HG02884 (cell line): ENCODE results near the gene MRC2.
"Not testable (repeated sequence)": the region's sequence is repeated elsewhere in the genome, so short reads cannot be mapped to it uniquely, and the experiment has no call there.

Experiments
- ATAC-seq: cut with Tn5 transposase; IDR thresholded peaks from one replicate; pipeline ENCODE4 v1.9.1; 2021; ENCODE audit warnings: mild to moderate bottlenecking, moderate library complexity; ENCODE audit not compliant: unreplicated experiment

Gene MRC2

DNA sequence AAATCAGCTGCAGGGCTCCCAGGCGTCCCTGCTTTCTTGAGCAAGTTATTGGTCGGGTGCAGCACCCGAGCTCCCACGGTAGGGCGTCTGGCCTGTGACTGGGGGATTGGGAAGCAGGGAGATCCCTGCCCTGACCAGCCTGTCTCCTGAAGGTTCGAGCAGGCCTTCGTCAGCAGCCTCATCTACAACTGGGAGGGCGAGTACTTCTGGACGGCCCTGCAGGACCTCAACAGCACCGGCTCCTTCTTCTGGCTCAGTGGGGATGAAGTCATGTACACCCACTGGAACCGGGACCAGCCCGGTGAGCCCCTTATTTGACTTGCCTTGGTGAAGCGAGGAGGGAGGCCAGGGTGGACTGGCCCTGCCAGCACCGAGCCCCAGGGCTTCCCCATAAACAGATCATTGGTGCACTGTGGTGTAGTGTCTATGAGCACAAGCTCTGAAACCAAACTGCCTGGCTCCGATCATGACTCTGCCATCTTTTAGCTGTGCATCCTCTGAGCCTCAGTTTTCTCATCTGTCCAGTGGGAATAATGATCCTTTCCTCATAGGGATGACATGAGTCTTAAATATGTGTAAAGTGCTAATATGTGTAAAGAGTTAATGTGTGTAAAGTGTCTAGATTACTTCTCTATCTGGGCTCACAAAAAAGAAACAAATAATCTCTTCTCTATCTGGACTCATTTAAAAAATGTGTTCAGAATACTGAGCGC, 48.9 kb downstream of the MRC2 start:
- no peak for ATAC-seq

DNA sequence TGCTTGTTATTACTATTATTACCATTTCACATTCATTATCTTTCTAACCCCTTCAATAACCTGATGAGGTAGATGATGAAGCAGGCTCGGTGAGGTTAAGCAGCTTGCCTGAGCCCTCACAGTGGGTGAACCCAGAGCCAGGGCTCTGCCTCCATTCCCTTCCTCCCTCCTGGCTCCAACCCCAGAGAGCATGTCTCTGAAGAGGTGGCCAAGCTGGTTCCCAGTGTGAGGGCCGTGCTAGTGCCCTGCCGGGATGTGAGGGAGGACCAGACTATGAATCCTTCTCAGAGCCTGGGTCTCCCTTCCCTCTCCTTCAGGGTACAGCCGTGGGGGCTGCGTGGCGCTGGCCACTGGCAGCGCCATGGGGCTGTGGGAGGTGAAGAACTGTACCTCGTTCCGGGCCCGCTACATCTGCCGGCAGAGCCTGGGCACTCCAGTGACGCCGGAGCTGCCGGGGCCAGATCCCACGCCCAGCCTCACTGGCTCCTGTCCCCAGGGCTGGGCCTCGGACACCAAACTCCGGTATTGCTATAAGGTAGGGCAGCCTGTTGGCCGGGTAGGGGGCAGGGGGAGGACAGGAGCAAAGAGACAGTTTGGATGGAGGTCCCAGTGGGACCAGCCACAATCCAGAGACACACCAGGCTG, 49.6 kb downstream of the MRC2 start:
- no peak for ATAC-seq

DNA sequence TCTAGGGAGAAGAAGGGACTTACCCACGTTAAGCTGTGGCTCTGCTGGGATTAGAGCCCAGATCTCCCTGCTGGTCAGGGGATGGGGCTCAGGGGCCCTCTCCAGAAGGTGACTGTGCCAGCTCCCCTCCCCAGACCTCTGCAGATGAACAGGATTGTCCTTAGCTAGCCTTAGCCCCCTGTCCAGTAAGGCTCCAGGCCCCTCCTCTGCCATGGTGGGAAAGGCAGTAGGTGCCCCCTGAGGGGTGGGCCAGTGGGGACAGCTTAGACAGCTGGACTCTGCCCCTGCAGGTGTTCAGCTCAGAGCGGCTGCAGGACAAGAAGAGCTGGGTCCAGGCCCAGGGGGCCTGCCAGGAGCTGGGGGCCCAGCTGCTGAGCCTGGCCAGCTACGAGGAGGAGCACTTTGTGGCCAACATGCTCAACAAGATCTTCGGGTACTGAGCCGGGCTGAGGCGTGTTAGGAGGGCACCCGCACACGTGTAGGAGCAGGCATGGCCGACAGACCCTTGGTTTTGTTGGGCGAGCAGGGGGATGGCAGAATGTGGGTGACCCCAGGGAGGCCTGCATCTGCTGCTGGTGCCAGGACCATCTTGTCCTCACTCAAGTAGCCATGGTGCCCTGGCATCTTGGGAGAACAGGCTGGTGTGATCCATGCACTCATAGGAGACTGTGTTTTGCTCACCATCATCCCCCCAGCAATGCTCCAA, 50.9 kb downstream of the MRC2 start:
- no peak for ATAC-seq

DNA sequence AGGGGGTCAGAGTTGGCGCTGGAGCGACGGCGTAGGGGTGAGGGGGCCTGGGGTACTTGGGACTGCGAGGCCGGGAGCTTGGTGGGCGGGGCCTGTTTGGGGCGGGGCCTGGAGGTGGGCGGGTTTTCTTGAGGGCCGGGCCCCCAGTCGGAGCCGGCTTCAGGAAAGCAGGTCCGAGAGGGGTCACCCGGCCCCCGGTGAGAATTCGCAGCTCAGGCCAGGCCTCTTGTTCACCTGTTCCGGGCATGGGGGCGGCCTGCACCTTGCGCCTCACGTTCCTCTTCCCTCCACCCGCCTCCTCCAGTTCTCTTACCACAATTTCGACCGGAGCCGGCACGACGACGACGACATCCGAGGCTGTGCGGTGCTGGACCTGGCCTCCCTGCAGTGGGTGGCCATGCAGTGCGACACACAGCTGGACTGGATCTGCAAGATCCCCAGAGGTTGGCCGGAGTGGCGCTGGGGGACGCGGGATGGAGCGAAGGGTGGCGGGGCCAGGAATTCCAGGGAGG, 52.5 kb downstream of the MRC2 start:
- ATAC-seq = no peak

DNA sequence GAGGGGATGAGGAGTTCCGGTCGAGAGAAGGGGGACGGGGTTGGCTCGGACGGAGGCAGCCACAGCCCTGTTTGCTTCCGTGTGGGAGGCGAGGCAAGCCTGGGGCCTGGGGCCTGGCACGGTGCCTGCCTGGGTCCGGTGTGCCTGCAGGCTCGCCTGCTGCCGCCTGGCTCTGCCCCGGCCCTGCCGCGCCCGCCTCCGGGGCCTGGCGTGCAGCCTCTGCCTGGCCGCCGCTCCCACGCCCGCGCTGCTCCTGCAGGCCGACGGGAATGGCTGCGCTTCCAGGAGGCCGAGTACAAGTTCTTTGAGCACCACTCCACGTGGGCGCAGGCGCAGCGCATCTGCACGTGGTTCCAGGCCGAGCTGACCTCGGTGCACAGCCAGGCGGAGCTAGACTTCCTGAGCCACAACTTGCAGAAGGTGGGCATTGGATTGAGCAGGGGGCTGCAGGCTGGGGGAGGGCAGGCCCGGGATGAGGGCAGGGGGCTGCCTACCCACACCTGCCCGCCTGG, 53.1 kb downstream of the MRC2 start:
- no peak for ATAC-seq

DNA sequence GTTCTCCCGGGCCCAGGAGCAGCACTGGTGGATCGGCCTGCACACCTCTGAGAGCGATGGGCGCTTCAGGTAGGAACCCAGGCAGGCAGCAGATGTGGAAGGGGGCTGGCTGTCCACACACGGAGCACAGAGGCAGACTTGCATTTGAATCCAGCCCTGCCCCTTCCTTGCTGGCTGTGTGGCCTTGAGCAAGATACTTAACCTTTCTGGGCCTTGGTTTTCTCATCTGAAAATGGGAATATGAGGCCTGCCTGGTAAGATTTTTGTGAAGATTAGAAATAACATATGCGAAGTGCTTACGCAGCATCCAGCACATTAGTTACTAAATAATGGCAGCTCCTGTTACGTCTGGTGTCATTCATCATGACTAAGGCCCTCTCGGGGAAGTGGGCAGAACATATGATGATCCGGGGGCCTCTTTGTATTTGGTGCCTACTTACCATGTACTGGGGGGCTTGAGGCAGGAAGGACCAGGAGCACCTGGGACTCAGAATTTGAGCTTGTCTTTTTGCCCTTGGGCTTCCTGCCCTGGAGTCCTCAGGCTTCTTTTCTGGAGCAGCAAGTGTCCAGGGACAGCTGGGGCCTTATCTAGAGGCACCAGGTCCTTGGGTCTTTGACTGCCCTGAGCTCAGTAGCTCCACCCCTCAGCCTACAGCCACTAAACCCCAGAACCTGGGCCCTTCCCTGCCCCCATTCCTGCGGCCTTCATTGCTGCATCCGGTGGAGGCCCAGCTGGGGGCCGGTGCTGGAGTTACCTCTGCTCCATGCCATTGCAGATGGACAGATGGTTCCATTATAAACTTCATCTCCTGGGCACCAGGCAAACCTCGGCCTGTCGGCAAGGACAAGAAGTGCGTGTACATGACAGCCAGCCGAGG, 53.8 kb downstream of the MRC2 start:
- ATAC-seq = no peak

DNA sequence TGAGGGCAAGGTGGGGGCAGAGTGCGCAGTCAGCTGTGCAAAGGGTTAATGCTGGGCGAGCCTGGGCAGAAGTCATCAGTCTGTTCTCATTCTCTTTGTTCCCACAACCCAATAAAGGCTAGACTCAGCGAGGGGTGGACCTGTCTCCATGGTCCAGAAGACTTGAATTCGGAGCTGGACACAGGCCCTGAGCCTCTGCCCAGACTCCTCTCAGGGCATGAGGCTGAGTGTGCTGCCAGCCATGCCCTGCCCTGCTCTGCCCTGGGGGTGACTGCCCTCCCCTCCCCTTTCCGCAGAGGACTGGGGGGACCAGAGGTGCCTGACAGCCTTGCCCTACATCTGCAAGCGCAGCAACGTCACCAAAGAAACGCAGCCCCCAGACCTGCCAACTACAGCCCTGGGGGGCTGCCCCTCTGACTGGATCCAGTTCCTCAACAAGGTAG, 54.5 kb downstream of the MRC2 start:
- no peak for ATAC-seq

DNA sequence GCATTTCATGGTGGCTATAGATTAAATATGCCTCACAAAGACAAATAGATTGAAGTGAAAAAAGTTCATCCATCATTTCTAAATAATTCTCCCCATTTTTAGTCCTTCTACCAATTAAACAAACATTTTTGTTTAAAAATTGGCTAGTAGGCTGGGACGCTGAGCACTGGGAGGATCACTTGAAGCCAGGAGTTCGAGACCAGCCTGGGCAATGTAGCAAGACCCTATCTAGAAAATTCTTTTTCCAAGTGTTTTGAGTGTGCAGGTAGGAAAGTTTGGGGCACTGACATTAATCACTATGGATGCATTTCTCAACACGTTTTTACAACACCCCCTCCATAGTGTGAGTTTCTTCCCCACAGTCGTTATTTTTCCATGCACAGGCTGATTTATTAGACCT, 56.7 kb downstream of the MRC2 start:
- ATAC-seq = no peak

DNA sequence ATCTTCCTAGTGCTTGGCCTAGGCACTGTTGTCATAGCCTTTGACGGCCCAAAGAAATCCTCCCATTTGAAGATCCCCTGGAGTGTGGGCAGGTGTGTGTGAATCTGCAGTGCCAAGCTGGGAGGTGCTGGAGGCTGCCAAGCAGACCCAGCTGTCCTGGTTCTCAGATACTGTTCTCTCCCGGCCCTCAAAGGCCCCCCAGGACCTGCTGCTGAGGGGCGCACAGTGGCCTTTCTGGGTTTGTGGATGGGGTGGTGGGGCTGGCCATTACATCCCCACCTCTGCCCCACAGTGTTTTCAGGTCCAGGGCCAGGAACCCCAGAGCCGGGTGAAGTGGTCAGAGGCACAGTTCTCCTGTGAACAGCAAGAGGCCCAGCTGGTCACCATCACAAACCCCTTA, 60.5 kb downstream of the MRC2 start:
- ATAC-seq = no peak

DNA sequence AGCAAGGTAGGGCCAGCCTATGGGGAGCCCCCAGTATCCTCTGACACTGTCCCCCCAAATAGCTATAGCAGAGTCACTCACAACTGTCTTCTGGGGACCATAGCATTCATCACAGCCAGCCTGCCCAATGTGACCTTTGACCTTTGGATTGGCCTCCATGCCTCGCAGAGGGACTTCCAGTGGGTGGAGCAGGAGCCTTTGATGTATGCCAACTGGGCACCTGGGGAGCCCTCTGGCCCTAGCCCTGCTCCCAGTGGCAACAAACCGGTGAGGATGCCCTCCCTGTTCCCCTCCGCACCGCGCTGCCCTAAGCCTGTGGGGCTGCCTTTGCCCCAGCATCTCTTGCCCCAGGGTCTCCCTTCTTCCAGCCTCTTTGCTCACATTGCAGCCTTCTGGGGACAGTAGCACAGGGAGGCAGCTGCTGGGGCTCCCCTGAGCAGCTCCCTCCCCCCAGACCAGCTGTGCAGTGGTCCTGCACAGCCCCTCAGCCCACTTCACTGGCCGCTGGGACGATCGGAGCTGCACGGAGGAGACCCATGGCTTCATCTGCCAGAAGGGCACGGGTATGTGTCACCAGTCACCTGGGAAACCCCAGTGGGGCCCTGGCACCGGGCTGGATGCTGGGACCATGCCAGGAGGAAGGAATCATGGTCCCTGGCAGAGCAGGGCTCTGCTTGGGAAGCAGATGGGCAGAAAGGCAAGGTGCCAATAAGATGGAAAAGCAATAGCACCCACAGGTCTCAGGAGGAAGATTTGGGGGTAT, 61.1 kb downstream of the MRC2 start:
- no peak for ATAC-seq

DNA sequence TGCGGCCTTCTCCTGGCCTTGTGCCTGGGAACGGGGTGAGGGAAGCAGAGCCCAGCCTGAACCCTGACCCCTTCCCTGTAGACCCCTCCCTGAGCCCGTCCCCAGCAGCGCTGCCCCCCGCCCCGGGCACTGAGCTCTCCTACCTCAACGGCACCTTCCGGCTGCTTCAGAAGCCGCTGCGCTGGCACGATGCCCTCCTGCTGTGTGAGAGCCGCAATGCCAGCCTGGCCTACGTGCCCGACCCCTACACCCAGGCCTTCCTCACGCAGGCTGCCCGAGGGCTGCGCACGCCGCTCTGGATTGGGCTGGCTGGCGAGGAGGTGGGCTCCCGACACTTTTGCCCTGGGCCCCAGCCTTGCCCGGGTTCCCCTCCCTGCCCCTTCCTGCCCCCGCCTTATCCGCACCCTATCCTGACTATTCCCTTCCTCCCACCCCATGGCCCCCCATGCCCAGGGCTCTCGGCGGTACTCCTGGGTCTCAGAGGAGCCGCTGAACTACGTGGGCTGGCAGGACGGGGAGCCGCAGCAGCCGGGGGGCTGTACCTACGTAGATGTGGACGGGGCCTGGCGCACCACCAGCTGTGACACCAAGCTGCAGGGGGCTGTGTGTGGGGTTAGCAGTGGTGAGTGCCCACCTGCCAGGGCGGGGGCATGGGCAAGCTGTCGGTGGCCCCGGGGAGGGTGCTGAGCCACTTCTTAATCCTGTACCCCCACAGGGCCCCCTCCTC, 62.1 kb downstream of the MRC2 start:
- no peak for ATAC-seq

DNA sequence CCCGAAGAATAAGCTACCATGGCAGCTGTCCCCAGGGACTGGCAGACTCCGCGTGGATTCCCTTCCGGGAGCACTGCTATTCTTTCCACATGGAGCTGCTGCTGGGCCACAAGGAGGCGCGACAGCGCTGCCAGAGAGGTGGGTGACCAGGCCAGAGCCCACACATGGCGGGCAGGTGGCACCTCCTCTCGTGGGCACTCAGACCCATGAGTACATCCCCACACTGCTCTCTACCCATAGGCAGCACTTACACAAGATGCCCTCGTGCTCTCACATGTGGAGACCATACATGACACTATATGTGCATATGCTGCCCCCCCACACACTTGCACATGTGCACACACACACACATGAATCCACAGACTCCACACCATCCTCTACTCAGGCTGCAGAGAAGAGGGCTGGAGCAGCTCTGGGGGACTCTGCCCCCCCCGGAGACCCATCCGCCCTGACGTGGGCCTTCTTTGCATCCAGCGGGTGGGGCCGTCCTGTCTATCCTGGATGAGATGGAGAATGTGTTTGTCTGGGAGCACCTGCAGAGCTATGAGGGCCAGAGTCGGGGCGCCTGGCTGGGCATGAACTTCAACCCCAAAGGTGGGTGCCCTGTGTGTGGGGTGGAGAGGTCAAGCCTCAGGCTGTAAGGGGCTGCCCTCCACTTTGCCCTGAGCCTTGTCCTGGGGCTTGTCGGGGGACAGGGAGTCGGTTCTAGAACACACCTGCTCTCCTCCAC, 62.9 kb downstream of the MRC2 start:
- ATAC-seq = no peak

DNA sequence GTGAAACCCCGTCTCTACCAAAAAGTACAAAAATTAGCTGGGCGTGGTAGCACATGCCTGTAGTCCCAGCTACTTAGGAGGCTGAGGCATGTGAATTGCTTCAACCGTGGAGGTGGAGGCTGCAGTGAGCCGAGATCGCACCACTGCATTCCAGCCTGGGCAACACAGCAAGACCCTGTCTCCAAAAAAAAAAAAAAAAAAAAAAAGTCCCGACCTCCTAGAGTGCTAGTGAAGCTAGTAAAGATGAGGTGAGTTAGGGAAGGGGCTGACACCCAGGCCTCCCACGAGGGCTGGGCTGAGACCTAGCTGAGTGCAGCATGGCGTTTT, 64.1 kb downstream of the MRC2 start:
- ATAC-seq = not testable (repeated sequence)

DNA sequence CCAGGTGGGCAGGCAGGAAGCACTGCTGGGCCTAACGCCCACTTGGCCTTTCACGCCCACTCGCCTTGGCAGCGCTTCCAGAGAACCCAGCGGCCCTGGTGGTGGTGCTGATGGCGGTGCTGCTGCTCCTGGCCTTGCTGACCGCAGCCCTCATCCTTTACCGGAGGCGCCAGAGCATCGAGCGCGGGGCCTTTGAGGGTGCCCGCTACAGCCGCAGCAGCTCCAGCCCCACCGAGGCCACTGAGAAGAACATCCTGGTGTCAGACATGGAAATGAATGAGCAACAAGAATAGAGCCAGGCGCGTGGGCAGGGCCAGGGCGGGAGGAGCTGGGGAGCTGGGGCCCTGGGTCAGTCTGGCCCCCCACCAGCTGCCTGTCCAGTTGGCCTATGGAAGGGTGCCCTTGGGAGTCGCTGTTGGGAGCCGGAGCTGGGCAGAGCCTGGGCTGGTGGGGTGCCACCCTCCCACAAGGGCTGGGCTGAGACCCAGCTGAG, 64.7 kb downstream of the MRC2 start:
- no peak for ATAC-seq

DNA sequence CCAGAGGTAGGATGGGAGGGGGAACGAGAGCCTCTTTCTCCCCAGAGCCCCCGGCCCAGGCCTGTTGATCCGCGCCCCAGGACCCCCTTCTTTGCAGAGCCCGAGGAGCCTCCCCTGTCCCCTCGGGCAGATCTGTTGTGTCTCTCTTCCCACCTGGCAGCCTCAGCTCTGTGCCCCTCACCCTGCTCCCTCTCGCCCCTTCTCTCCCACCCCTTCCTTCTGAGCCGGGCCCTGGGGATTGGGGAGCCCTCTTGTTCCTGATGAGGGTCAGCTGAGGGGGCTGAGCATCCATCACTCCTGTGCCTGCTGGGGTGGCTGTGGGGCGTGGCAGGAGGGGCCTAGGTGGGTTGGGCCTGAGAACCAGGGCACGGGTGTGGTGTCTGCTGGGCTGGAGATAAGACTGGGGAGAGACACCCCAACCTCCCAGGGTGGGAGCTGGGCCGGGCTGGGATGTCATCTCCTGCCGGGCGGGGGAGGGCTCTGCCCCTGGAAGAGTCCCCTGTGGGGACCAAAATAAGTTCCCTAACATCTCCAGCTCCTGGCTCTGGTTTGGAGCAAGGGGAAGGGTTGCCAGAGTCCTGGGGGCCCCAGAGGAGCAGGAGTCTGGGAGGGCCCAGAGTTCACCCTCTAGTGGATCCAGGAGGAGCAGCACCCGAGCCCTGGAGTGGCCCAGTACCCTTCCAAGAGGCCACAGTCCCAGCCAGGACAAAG, 65.4 kb downstream of the MRC2 start:
- no peak for ATAC-seq

DNA sequence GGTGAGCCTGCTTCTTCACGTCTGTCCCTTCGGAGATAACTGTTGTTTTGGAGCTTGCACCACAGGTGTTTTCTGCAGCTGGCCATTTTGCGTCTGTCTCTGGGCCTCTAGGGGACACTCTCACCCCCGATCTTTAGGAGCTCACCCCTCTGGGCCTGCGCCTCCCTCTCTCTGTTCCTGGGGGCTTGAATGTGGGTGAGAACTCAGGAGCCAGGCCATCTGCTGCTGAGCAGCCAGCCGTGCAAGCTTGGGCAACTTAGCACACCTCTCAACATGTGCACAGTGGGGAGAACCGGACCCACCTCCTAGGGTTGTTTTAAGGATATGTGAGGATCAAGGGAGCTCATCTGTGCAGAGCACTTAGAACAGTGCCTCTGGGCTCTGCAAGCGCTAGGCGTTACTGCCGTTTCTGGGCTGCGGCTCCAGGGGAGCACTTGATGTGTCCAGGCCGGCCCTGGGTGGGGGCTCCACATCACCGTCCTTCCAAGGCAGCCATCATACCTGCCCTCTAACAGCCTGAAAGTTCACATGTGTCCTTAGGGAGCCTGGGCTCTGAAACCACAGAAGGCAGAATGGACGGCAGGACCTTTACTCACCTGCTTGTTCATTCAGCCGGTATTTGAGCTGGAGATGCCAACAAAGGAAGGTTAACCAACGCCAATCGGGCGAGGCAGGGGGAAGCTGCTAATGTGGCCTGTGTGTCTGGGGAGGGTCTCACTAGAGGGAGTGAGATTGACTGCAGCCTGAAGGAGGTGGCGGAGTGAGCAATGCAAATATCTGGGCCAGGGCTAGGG, 66.3 kb downstream of the MRC2 start:
- no peak for ATAC-seq

DNA sequence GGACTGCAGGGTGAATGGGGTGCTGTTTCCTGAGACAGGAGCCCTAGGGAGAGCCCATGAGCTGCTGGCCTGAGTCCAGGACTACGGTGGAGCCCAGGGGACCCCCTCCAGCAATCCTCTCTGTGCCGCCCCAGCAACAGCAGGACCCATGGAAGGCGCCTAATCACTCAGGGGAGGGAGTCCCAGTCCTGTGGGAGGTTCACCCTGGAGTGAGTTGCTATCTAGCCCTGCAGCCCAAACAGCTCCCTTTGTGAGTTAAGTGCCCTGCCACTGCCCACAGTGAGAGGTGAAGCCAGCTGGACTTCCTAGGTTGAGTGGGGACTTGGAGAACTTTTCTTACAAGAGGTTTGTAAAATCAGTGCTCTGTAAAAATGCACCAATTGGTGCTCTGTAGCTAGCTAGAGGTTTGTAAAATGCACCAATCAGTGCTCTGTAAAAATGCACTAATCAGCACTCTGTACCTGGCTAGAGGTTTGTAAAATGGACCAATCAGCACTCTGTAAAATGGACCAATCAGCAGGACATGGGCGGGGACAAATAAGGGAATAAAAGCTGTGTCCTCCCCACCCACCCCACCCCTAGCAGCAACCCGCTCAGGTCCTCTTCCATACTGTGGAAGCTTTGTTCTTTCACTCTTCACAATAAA, 67.7 kb downstream of the MRC2 start:
- ATAC-seq = not testable (repeated sequence)
